Keratinocyte (primary cell): ENCODE measurements around the gene AKAP13. TPM values are rescaled to one million over a fixed set of nuclear protein-coding genes. Genes with fewer than 3 reads are reported as not detected.

Experiments
- DNase-seq: peaks from one replicate; pipeline ENCODE4 v3.0.0-alpha.2; 2011; ENCODE audit warnings: low read depth, missing footprints, low spot score
- FAIRE-seq: peaks from 2 replicates; lab custom pipeline; 2011; peaks lifted over from hg19 to GRCh38; lab: Jason Lieb, UNC
- H2AFZ ChIP-seq: 2 replicates; pipeline ENCODE4 v1.6.0; 2012; ENCODE audit warnings: low read length, control low read depth, inconsistent platforms; ENCODE audit not compliant: control insufficient read depth
- H3K27ac ChIP-seq: 2 replicates; pipeline ENCODE4 v1.5.1; 2011; ENCODE audit warnings: low read length; ENCODE audit not compliant: control insufficient read depth, insufficient read depth
- H3K27me3 ChIP-seq: 3 replicates; pipeline ENCODE4 v1.6.0; 2011; ENCODE audit warnings: low read length; ENCODE audit not compliant: control insufficient read depth, insufficient read depth; ENCODE audit errors: extremely low read depth
- H3K36me3 ChIP-seq, 2 experiments: 2 replicates in 1 of 2; 3 replicates in 1 of 2; pipeline ENCODE4 v1.5.1; 2011; ENCODE audit warnings: low read length in 2 of 2, mild to moderate bottlenecking in 1 of 2; ENCODE audit not compliant: control insufficient read depth in 2 of 2, insufficient read depth in 2 of 2; ENCODE audit errors: extremely low read depth in 1 of 2
- H3K4me1 ChIP-seq: 3 replicates; pipeline ENCODE4 v1.5.1; 2011; ENCODE audit warnings: low read length; ENCODE audit not compliant: control insufficient read depth, insufficient read depth; ENCODE audit errors: extremely low read depth
- H3K4me2 ChIP-seq: 3 replicates; pipeline ENCODE4 v1.6.0; 2011; ENCODE audit warnings: low read depth, low read length; ENCODE audit not compliant: control insufficient read depth, insufficient read depth; ENCODE audit errors: extremely low read depth
- H3K4me3 ChIP-seq, 3 experiments: fragments of 200-600 bp in 1 of 3; sonication (generic) in 1 of 3; 2 replicates in 2 of 3; 3 replicates in 1 of 3; pipeline ENCODE4 v1.5.1; 2011 to 2016; ENCODE audit warnings: low read length in 3 of 3, mild to moderate bottlenecking in 3 of 3, control low read depth in 2 of 3, inconsistent platforms in 1 of 3, low read depth in 1 of 3, mixed read lengths in 1 of 3, mixed run types in 1 of 3, moderate library complexity in 1 of 3; ENCODE audit not compliant: control insufficient read depth in 2 of 3, insufficient read depth in 2 of 3; ENCODE audit errors: extremely low read depth in 1 of 3
- H3K79me2 ChIP-seq: 2 replicates; pipeline ENCODE4 v1.6.0; 2012; ENCODE audit warnings: low read length; ENCODE audit not compliant: control insufficient read depth, insufficient read depth
- H3K9ac ChIP-seq: 3 replicates; pipeline ENCODE4 v1.6.0; 2011; ENCODE audit warnings: low read length; ENCODE audit not compliant: control insufficient read depth, insufficient read depth; ENCODE audit errors: extremely low read depth
- H3K9me1 ChIP-seq: 3 replicates; pipeline ENCODE4 v1.6.0; 2011; ENCODE audit warnings: low read length; ENCODE audit not compliant: control insufficient read depth, insufficient read depth; ENCODE audit errors: extremely low read depth
- H3K9me3 ChIP-seq: 2 replicates; pipeline ENCODE4 v1.5.1; 2012; ENCODE audit warnings: low read depth, low read length; ENCODE audit not compliant: control insufficient read depth
- H4K20me1 ChIP-seq: 3 replicates; pipeline ENCODE4 v1.6.0; 2011; ENCODE audit warnings: low read length; ENCODE audit not compliant: control insufficient read depth, insufficient read depth; ENCODE audit errors: extremely low read depth
- EZH2 ChIP-seq: IDR thresholded peaks from one replicate; pipeline ENCODE4 v1.6.1; 2012; ENCODE audit warnings: inconsistent platforms, mild to moderate bottlenecking, low read length, moderate library complexity
- dilution Hi-C: fragments of 300-500 bp; cut with MboI; formaldehyde crosslinking; loops from one replicate; pipeline ENCODE4 v1.7.0; 2020; ENCODE audit warnings: low sequenced_read_pairs; ENCODE audit not compliant: extremely low pct_ligation_motif_present
- polyA plus RNA-seq, 5 experiments: library from polyadenylated mRNA; depleted of rRNA in 3 of 5; stranded (reverse) in 3 of 5; stranded (forward) in 1 of 5; unstranded in 1 of 5; fragments of >200 nt; gene quantifications; 1 replicate in 1 of 5; 2 replicates in 3 of 5; 3 replicates in 1 of 5; pipeline versions ENCODE4 v1.2.1 to v1.2.3, GENCODE V29; 2011 to 2012; ENCODE audit warnings: missing spikeins in 2 of 5, low read depth in 1 of 5, low replicate concordance in 1 of 5
- TF ChIP-seq, protein P1 (sequence below), 3 experiments: IDR thresholded peaks in 1 of 3; conservative IDR thresholded peaks in 1 of 3; optimal IDR thresholded peaks in 1 of 3; 2 replicates in 2 of 3; 3 replicates in 1 of 3; pipeline versions ENCODE3 to v1.5.1; 2011; ENCODE audit warnings: low read length in 3 of 3, mild to moderate bottlenecking in 3 of 3, moderate library complexity in 2 of 3, control low read depth in 1 of 3, inconsistent platforms in 1 of 3; ENCODE audit not compliant: insufficient read depth in 2 of 3; ENCODE audit errors: extremely low read depth in 1 of 3

The AKAP13 gene
- polyA plus RNA-seq, 1 donor (not counting 4 experiments of a cell fraction or from before 2014, with no cell fraction given), result 16.7 TPM

DNA sequence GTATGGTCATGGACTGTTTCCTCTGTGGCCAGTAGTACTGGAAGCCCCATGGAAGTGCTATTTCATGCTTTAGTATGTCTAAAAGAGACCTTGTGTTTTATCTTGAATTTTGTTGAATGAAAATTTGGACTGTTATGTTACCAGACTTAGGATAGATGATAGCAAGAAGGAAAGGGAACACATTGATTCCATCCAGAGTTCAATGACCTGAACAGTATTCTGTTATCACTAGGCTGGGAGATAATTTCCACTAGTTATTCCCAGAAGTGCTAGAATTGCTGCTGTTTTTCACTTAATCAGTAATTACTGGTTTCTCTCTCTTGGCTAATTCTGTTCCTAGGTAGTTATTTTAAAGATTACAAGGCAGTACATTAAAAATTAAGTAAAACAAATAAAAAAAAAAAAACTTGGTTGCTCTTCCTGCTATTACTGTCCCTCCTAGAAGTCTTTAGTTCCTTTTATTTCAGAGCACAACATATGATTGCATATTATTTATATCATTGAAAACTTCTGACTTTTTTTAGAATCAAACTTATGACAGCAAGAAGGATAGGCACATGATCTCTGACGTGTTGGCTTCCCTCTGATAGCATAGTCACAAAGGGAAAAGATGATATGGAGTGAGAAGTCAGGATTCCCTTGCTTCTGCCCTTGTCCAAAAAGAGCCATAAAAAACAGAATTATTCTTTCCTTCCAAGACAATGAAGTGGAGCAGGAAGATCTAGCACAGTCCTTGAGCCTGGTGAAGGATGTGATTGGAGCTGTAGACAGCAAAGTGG, 342.2 kb downstream of the AKAP13 start:
- Histone ChIP-seq H3K36me3 (peaks cover 4 to 29% of the 10 kb centered on the region in 2 experiments), H3K4me3 (no peak overlapping the region), H2AFZ (no peak overlapping the region), H3K27ac (no peak overlapping the region), H4K20me1 (no peaks in the 10 kb centered on the region), H3K27me3 (no peaks in the 10 kb centered on the region), H3K79me2 (no peaks in the 10 kb centered on the region), H3K4me2 (no peak overlapping the region), H3K9ac (no peak overlapping the region), H3K9me1 (no peaks in the 10 kb centered on the region), H3K4me1 (no peaks in the 10 kb centered on the region), H3K9me3 (no peaks in the 10 kb centered on the region)
- FAIRE-seq, result no peak
- no peak for TF ChIP-seq EZH2
- TF ChIP-seq, protein P1, sequence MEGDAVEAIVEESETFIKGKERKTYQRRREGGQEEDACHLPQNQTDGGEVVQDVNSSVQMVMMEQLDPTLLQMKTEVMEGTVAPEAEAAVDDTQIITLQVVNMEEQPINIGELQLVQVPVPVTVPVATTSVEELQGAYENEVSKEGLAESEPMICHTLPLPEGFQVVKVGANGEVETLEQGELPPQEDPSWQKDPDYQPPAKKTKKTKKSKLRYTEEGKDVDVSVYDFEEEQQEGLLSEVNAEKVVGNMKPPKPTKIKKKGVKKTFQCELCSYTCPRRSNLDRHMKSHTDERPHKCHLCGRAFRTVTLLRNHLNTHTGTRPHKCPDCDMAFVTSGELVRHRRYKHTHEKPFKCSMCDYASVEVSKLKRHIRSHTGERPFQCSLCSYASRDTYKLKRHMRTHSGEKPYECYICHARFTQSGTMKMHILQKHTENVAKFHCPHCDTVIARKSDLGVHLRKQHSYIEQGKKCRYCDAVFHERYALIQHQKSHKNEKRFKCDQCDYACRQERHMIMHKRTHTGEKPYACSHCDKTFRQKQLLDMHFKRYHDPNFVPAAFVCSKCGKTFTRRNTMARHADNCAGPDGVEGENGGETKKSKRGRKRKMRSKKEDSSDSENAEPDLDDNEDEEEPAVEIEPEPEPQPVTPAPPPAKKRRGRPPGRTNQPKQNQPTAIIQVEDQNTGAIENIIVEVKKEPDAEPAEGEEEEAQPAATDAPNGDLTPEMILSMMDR (optimal IDR thresholded peaks at IDR 0.05 in 1 of 3, IDR thresholded peaks at IDR 0.05 in 1 of 3, conservative IDR thresholded peaks at IDR 0.05 in 1 of 3; ENCODE audit: extremely low read depth in 1 of 3, insufficient read depth in 2 of 3, low read length in 3 of 3), result no peak
- dilution Hi-C loops, result no loop called here
- no peak for DNase-seq

DNA sequence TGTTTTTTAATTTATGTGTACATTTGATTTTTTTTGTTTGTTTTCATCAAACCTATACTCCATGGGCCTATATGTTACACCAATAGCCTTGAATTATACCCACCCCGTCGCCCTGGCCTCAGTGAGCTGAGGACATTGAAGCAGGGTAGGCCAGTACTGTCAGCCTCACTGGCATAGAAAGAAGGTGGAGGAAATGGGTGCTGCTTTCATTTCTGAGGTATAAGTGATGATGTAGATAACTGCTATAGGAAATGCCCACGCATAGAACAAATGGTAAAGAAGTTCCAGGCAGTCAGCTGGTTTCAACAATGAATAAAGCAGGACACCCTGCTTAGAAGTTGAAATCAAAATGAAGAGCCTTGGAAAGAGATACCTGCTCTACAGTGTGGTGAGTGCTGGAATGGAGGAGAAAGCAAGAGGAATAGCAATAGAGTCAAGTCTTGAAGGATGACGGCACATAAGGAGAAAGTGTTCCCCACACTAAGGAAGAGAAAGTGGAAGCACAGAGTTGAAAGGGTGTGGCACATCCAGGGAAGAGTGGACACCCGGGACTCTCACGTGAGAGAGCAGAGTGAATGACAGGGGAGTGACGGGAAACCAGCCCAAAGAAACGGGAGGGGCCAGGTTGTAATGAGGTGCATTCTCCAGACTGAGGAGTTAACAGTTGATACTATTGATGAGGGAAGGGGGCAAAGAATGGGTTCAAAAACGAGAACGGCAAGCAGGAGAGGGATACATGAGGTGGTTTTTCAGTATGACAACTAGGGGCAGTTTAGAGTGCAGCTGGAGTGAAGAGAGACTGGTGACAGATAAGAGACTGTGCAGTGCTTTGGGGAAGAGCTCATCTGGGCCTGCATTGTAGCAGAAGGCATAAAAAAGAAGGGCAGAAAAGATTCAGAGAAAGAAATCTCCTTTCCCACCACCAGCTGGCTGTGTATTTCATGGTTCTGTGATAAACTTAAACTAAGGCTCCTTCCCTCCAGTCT, 343.9 kb downstream of the AKAP13 start:
- no peak overlapping the region for H3K9ac ChIP-seq
- no peaks in the 10 kb centered on the region for H3K9me3 ChIP-seq
- H3K9me1 ChIP-seq, result no peaks in the 10 kb centered on the region
- no peak overlapping the region for H3K4me2 ChIP-seq
- DNase-seq, result no peak
- no peaks in the 10 kb centered on the region for H3K79me2 ChIP-seq
- dilution Hi-C loops, result no loop called here
- H3K27ac ChIP-seq, result no peak overlapping the region
- H3K27me3 ChIP-seq, result no peaks in the 10 kb centered on the region
- H3K36me3 ChIP-seq, result peaks cover 7 to 28% of the 10 kb centered on the region in 2 experiments
- no peak for FAIRE-seq
- no peak overlapping the region for H3K4me3 ChIP-seq
- H3K4me1 ChIP-seq, result no peaks in the 10 kb centered on the region
- no peak overlapping the region for H2AFZ ChIP-seq
- no peaks in the 10 kb centered on the region for H4K20me1 ChIP-seq
- TF ChIP-seq, protein P1 (optimal IDR thresholded peaks at IDR 0.05 in 1 of 3, IDR thresholded peaks at IDR 0.05 in 1 of 3, conservative IDR thresholded peaks at IDR 0.05 in 1 of 3; ENCODE audit: extremely low read depth in 1 of 3, insufficient read depth in 2 of 3, low read length in 3 of 3), result no peak
- no peak for TF ChIP-seq EZH2
